ENCODE data around the gene COA1.
"Not testable (repeated sequence)": the region's sequence is repeated elsewhere in the genome, so short reads cannot be mapped to it uniquely, and the experiment has no call there.

COA1 gene

DNA sequence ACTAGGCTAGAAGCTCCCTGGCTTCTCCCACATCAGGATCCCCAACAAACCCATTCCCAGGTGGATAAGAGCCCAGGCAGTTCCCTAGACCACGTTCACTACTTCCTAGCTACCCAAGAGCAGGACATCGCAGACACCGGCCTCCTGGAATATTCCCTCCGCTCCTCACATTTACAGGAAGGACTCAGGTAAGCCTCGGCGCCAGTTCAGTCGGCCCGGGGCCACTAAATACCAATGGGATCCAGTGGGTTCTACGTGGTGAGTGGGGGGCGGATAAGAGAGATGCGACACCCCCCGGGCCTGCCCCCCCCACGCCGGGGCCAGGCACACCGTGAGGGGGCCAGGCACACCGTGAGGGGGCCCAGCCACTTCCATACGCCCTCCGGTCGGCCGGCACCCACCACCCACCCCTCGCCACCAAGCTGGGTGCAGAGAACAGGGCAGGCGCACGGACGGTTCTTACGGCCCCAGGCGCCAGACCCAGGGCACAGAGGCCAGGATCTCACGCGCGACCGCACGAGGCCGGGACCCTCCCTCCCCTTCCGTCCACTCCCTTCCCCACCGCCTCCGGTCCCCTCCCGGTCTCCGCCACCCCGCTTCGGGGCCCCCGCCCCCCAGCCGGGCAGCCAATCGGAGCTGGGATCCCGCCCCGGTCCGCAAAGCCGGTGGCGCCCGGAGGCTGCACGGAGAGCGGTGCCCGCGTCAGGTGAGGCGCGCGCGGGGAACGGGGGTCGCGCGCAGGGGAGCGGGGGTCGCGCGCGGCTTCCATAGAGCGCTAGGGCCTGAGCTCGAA, 28.9 kb upstream of the COA1 start, which contains the start of gene BLVRA:
Gene BLVRA (plus strand): TSS at position 652 of the 793 bp plus-strand sequence. CDS start 12,479 bp downstream, outside the sequence.
- peak; percentile 55 for DNase-seq

DNA sequence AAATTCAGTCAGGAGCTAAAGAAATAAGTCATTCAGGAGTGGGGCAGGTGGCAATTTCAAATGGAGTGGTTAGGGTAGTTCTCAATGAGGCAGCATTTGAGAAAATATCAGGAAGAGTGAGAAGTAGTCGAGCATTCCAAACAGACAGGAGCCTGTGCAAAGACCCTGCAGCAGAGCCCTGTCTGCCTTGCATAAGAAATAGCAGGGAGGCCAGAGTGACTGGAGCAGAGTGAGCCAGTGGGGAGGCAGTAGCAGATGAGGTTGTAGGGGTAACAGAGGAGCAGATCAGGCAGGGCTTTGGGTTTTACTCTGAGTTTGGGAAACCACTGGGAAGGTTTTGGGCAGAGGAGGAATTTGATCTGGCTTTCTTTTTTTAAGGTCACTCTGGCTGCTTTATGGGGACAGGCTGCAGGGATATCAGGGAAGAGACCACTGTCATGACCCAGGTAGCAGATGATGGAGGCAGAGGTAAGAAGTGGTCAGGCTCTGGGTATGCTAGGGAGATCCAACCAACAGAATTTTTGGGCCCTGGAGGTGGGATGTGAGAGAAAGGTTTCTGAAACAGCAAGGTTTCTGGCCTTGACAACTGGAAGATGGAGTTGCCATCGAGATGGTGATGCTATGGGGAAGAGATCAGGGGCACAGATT, 27.9 kb upstream of the COA1 start:
- no peak for DNase-seq

DNA sequence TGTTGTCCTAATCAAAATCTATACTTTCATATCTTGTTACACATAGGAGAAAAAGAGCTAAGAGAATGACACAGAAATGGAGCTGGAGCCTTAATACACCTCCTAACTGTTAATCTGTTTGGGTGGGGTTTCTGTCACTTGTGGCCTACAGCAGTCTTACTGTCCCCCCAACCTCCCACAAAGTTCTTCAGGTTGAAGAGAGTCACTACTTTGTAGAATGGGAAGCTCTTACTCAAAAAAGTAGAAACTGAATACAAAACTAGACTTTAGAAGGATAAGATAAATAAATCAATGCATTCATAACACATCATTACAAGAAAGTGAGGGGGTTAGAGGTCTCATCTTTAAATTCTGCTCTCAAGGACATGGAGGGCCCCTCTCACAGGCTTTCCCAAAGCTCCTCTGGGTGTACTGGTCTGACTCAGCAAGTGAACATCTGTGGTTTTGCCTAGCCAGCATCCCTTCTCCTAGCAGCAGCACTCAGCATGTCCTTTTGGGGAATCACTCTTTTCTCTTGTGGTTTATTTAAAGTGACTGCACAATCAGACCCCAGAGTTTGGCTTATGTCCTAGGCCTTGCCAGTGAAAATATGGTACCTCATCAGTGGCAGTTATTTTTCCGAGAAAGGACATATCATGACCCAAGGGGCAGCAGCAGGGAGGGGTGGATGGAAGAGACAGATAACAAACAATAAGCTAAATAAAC, 27.2 kb upstream of the COA1 start:
- peak; percentile 86 for DNase-seq

DNA sequence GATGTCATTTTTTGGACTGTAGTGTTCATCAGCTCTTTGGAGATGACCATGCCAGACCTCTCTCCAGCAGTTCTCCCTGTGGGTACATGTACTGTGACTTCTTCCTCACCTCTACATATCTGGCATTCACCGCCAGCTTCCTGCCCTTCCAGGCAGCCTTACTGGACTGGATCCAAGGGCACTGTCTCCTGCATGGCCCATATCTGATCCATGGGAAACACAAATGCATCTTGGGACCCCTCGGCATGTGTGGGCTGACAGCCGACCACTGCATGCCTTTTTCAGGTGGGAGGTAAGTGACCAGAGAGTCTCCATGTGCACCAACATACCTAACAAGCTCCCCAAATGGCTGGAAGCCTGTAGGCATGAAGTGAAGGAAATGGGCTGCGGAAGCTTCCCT, 25.3 kb upstream of the COA1 start:
- DNase-seq, result no peak

DNA sequence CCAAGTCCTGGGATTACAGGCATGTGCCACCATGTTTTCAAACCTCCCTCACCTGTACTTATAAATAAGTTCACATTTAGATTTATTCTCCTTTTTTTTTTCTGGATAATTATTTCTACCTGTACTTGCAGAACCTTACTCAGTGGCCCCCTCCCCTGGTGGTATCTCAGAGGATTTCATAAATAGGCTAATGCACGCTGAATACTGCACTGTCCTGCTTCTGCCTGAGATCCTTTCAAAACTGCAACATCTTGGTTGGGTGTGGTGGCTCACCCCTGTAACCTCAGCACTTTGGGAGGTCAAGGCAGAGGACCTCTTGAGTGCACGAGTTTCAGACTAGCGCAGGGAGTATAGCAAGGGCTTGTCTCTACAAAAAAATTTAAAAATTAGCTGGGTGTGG, 24.5 kb upstream of the COA1 start:
- no peak for DNase-seq

DNA sequence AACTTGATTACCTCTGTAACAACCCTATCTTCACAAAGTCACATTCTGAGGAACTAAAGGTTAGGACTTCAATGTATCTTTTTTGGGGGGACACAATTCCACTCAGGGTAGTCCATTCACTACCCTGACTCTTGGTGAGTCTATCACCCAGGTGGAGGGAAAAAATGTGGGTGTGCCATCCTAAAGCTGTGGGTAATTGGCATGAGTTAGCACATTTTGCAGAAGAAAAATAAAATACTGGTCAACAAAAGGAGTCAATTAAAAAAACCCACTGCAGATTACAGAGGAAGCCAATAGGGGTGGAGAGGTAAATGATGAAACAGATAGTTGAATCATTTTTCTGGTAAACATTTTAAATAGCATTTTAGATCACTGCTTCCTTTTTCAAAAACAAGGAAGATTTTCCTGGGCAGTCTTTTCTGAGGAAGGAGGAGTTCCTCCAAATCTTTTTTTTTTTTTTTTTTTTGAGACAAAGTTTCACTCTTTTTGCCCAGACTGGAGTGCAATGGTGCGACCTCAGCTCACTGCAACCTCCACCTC, 24.0 kb upstream of the COA1 start:
- DNase-seq, result no peak

DNA sequence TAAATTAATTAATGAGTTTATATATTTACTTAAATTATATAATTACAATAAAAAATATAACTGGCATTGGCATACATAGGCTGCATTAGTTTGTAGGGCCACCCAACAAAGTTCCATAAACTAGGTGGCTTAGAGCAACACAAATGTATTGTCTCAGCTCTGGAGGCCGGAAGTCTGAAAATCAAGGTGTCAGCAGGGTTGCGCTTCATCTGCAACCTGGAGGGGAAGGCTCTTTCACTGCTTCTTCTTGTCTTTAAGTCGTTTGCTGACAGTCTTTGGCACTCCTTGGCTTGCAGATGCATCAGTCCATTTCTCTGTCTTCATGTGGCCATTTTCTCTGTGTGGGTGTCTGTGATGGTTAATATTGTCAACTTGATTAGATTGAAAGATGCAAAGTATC, 23.1 kb upstream of the COA1 start:
- no peak for DNase-seq

DNA sequence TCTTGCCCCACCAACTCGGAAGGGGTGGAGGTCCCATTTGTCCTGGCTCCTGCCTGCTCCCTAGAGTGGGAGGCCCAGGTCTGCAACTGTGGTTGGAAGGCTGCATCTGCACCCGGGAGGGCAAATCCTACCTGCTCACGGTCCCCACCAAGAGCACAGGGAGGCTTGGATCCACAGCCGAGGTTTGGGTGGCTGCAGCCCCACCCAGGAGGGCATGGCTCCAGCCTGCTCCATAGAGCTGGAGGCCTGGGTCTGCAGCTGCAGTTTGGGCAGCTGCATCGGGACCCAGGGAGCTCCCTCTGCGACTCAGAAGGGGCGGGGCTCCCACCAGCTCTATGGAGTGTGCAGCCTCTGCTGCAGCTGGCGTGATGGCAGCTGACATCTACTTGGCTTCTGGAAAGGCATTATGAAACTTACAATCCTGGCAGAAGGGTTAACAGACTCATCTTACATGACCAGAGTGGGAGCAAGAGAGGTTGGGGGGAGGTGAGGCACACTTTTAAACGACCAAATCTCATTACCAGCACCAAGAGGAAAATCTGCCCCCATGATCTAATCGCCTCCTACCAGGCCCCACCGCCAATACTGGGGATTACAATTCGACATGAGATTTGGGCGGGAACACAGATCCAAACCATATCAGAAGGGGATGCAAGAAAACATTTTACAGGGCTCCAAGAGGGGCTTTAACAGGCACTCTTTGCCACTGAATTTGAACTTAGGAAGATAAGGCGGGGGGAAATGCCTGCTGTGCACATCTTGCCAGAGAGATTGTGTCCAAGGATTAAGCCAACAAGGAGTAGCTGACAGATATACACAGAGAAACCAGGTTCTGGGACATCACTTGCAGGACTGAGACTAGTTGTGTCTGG, 20.9 kb upstream of the COA1 start:
- DNase-seq, result no peak

DNA sequence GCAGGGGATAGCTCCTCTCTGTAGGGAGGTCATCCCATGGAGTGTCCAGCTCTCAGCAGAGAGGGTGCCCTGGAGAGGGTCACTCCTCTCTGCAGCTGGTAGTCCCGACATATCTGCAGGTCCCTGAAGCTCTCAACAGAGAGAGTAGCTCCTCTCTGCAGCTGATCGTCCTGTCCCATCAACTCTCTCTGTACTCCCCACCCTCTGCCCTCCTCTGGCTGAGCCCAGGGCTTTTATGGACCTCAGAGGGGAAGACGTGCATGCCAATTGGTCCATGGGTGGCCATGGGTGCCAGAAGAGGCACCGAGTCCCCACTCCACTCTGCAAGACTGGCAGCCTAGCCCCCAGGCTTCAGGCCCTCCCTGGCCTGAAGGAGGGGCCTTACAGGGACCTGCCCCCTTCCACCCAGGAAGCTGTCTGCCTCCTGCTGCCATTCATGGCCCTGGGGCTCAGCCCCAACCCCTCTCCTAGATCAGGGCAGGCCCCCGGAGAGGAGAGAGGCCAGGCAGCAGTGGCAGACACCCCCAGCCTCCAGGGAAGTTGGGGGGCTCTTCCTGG, 20.1 kb upstream of the COA1 start:
- no peak for DNase-seq

DNA sequence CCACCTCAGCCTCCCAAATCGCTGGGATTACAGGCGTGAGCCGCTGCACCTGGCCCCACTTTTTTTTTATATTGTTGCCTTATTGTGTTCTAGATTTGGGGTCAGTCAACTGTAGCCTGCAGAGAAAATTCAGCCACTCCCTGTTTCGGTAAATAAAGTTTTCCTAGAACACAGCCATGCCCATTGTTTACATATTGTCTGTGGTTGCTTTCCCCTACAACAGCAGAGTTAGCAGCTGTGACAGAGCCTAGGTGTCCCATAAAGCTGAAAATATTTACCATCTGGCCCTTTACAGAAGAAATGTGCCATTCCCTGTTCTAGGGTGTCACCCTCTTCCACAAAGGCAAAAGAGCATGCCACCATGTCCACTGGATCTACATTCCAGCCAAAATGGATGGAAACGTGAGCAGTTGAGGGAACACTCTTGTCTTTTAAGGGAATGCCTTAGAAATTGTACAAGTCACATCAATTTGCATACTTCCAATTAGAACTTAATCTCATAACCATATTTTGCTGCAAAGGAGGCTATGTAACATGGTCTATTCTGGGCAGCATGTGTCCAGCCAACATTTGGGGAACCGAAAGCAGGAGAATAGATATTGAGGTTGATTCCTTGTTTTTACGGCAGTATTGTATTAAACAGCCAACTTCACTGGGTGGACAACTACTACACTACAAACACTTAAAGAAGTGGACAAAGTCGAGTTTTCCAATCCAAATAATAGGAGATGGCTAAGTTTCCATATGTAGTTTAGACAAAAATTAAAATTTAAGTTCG, 18.2 kb upstream of the COA1 start:
- DNase-seq, result no peak

DNA sequence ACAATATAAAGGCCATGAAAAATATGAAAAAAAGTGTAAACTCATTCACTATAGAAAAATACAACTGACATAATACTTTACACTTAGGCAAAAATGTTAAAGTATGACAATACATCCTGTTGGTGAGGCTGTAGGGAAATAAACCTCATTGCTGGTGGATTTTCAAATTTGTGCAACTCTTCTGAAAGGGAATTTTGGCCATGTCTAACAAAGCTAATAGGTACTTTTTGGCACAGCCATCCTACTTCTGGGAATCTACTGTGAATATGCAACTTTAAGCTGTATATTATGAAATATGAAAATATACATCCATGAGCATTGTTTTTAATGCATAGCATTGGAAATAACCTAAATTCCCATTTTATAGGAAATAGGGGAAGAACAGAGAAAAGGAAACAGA, 13.4 kb upstream of the COA1 start:
- no peak for DNase-seq

DNA sequence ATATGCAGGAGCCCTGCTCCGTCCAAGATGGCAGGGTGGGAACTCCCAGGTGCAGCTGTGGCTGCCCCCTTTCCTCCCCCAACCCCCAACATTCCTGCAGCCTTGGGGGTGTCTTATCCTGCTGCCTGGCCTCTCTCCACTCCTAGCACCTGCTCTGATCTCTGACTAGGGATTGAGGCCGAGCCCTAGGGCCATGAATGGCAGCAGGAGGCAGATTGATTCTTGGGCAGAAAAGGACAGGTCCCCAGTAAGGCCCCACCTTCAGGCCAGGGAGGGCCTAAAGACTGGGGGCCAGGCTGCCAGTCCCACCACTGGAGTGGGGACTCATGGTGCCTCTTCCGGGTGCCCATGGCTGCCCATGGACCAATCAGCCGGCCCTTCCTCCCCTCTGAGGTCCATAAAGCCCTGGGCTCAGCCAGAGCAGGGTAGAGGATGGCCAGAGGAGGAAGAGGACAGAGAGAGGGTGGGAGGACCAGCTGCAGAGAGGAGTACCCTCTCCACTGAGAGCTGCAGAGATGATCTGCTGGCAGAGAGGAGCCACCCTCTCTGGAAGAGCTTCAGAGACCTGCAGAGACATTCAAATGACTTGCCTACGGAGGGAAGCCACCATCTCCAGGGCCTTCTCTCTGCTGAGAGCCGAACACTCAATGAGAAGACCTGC, 8.3 kb upstream of the COA1 start:
- no peak for DNase-seq

DNA sequence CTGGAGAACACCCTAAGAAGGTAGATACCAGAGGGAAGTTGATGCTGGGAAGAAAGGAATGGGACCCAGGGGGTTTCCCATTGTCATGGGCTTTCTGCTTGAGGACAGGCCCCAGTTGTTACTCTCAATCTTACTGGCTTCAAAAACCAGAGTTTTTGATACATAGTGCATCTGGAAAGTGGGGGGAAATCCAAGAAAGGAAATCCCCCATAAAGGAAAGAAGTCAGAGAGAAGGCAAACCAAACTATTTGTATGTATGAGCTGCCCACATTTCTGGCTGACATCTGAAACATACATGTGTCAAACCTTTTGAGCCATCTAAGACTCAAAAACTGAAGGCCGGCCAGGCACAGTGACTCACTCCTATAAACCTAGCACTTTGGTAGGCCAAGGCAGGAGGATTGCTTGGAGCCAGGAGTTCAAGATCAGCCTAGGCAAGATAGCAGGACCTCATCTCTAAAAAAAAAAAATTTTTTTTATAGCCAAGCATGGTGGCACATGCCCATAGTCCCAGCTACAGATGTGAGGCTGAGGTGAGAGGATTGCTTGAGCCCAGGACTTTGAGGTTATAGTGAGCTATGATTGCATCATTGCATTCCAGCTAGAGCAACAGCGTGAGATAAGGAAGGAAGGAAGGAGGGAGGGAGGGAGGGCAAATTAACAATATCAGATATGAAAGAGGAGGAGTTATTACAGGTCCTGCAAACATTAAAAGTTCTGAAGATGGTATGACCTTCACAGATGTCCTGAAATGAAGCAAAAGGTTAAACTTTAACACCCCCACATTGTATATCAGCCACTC, 6.7 kb upstream of the COA1 start:
- DNase-seq, result peak; percentile 19

DNA sequence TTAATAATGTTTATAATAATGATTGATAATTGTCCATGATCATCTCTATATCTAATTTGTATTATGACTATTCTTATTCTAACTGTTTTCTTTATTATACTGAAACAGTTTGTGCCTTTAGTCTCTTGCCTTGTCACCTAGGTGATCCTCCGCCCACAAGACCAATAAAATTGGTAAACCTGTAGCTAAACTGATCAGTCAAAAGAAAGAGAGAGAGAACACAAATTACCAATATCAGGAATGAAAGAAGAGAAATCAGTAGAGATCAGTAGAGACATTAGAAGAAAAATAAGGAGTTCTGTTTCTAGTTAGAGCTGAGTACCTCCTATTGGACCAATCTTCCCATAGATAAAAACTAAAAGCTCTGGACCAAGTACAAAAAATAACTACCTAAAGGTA, 6.1 kb upstream of the COA1 start:
- no peak for DNase-seq

DNA sequence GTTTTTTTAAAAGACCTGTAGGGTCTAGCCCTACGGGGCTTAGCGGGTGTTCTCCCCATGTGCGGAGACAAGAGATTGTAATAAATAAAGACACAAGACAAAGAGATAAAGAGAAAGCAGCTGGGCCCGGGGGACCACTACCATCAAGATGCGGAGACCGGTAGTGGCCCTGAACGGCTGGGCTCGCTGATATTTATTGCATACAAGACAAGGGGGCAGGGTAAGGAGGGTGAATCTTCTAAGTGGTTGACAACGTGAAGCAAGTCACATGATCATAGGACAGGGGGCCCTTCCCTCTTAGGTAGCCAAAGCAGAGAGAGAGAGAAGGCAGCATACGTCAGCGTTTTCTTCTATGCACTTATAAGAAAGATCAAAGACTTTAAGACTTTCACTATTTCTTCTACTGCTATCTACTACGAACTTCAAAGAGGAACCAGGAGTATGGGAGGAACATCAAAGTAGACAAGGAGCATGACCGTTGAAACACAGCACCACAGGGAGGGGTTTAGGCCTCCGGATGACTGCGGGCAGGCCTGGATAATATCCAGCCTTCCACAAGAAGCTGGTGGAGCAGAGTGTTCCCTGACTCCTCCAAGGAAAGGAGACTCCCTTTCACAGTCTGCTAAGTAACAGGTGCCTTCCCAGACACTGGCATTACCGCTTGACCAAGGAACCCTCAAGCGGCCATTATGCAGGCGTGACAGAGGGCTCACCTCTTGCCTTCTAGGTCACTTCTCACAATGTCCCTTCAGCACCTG, 5.4 kb upstream of the COA1 start:
- not testable (repeated sequence) for DNase-seq

DNA sequence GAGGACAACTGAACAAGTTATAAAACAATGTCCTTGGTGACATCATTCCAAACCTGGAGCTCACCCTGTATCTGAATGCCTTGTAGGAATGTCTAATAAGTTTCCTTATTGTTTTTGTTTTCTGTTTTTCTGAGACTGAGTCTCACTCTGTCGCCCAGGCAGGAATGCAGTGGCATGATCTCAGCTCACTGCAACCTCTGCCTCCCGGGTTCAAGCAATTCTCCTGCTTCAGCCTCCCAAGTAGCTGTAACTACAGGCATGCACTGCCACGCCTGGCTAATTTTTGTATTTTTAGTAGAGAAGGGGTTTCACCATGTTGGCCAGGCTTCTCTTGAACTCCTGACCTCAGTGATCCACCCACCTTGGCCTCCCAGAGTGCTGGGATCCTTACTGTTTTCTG, 2.2 kb upstream of the COA1 start:
- DNase-seq, result not testable (repeated sequence)

DNA sequence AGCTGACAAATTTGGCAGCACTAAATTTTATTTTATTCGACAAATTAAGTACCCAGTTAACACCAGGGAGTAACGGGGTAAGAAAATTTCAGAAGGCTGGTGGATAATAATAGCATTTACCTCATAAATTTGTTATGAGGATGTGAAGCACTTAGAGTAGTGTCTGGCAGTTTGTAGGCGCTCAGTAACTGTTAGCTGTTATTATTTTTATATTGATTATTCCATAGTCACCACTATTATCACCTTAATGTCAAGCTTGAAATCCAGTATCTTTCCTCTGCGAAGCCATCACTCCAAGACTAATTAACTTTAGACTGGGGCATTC, 563 bp upstream of the COA1 start:
- DNase-seq, result no peak

DNA sequence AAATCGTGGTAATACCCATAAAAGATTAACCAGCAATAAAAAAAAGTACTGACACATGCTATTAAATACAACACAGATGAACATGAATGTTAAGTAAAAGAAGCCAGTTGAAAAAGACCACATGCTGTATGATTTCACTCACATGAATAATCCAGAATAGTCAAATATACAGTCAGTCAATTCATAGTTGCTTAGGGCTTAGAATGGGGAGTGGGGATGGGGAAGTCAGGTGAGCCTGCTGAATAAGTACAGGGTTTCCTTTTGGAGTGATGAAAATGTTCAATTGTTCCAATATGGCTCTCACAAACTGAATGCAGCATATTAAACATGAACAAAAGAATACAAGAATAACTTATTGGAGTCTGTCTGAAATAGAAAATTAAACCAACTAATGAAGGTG, 1.8 kb downstream of the COA1 start:
- DNase-seq, result no peak

DNA sequence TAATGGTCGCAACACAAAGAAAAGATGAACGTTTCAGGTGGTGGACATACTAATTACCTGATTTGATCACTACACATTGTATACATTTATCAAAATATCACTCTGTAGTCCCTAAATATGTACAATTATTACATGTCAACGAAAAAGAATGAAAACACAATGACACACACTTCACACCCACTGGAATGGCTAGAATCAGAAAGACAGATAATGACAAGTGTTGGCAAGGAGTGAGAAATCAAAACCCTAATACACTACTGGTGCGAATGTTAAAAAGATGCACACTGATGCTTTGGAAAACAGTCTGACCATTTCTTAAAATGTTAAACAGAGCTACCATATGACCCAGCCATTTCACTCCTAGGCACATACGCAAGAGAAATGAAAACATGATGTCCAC, 2.3 kb downstream of the COA1 start:
- no peak for DNase-seq

Measured in fibroblast of skin of back (primary cell).